ENCODE results near the gene OR2Y1. TPM values are rescaled to one million over a fixed set of nuclear protein-coding genes. Genes with fewer than 3 reads are reported as not detected.

OR2Y1 gene, protein sequence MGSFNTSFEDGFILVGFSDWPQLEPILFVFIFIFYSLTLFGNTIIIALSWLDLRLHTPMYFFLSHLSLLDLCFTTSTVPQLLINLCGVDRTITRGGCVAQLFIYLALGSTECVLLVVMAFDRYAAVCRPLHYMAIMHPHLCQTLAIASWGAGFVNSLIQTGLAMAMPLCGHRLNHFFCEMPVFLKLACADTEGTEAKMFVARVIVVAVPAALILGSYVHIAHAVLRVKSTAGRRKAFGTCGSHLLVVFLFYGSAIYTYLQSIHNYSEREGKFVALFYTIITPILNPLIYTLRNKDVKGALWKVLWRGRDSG
- total RNA-seq: not detected in 2 replicates

DNA sequence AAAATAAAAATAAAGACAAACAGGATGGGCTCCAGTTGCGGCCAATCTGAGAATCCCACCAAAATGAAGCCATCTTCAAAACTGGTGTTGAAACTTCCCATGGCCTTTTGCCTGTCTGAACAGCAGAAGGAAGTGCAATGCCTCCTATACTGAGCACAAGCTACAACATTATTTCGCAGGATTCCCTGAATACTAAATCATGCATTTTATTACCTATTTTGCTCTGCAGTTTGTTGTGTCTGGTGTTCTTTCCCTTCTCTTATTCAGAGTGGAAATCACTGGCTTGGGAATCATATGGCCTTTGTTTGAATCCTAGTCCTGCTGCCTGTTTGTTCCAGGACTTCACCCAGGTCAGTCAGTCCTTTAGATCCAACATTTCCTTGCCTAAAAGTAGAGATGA lies at the start of gene OR2Y1:
Gene OR2Y1, minus strand, starts transcription at position 101 of the 400 bp plus-strand sequence. Its CDS starts 0 bp downstream, at position 101.

Other genes starting within 250 kb of the OR2Y1 start
- 7.3 and 13.0 TPM in 2 replicates for gene CNOT6, start 245.7 kb downstream of the OR2Y1 start, total RNA-seq
- gene SCGB3A1, start 148.6 kb downstream of the OR2Y1 start, total RNA-seq: not detected in 2 replicates
- 0.56 and 0.58 TPM in 2 replicates for gene FLT4, start 90.5 kb downstream of the OR2Y1 start, total RNA-seq
- 74.1 and 118 TPM in 2 replicates for gene MGAT1, start 62.7 kb upstream of the OR2Y1 start, total RNA-seq
- 23.4 and 24.8 TPM in 2 replicates for gene ZFP62, start 121.2 kb upstream of the OR2Y1 start, total RNA-seq
- gene BTNL8, start 159.1 kb upstream of the OR2Y1 start, total RNA-seq: not detected in 2 replicates
- not detected in 2 replicates for gene BTNL3, start 248.8 kb upstream of the OR2Y1 start, total RNA-seq